Endothelial cell of umbilical vein (primary cell): ENCODE data around the gene KLF15. TPM values are rescaled to one million over a fixed set of nuclear protein-coding genes. Genes with fewer than 3 reads are reported as not detected.

ENCODE experiments used
- BruUV-seq: library from RNA; stranded (reverse); fragments of 400-500 nt; replicated peaks from 2 replicates; lab custom pipeline; 2021; lab: Mats Ljungman, UMichigan
- CTCF ChIA-PET: fragments of 300-600, 350-600 bp; sonication (Branson Sonifier 250); formaldehyde crosslinking; loops from one replicate; lab custom pipeline; 2021; ENCODE audit warnings: antibody characterized with exemption, inconsistent platforms; lab: Charles Lee
- POLR2A ChIA-PET: fragments of 300-600, 350-600 bp; sonication (Branson Sonifier 250); formaldehyde crosslinking; loops from one replicate; lab custom pipeline; 2021; ENCODE audit warnings: antibody characterized with exemption, inconsistent platforms; lab: Charles Lee
- DNase-seq: peaks from one replicate; pipeline ENCODE4 v3.0.0-alpha.2; 2011; ENCODE audit warnings: low read depth, low spot score
- FAIRE-seq: peaks from 2 replicates; lab custom pipeline; 2011; peaks lifted over from hg19 to GRCh38; lab: Jason Lieb, UNC
- H2AFZ ChIP-seq: 2 replicates; pipeline ENCODE4 v1.6.0; 2012; ENCODE audit warnings: low read depth, low read length, control low read depth, inconsistent platforms
- H3K27ac ChIP-seq: 2 replicates; pipeline ENCODE4 v1.5.1; 2011; ENCODE audit warnings: low read depth, mild to moderate bottlenecking, control low read depth, low read length, moderate library complexity; ENCODE audit not compliant: insufficient read depth
- H3K27me3 ChIP-seq, 2 experiments: 2 replicates each; pipeline versions ENCODE4 v1.6.0 to v1.6.1; 2011; ENCODE audit warnings: low read length in 2 of 2, mixed read lengths in 1 of 2; ENCODE audit not compliant: control insufficient read depth in 2 of 2, insufficient read depth in 2 of 2
- H3K36me3 ChIP-seq, 2 experiments: 2 replicates in 1 of 2; 3 replicates in 1 of 2; pipeline ENCODE4 v1.5.1; 2011; ENCODE audit warnings: low read length in 2 of 2, mild to moderate bottlenecking in 1 of 2, moderate library complexity in 1 of 2; ENCODE audit not compliant: control insufficient read depth in 2 of 2, insufficient read depth in 2 of 2; ENCODE audit errors: extremely low read depth in 1 of 2
- H3K4me1 ChIP-seq: 3 replicates; pipeline ENCODE4 v1.5.1; 2011; ENCODE audit warnings: mild to moderate bottlenecking, low read length; ENCODE audit not compliant: control insufficient read depth, insufficient read depth; ENCODE audit errors: extremely low read depth
- H3K4me2 ChIP-seq: 2 replicates; pipeline ENCODE4 v1.6.1; 2011; ENCODE audit warnings: low read length, control low read depth, mixed read lengths; ENCODE audit not compliant: insufficient read depth
- H3K4me3 ChIP-seq, 3 experiments: fragments of 200-600 bp in 1 of 3; sonication (generic), shearing (Covaris generic) in 1 of 3; replicated peaks in 1 of 3; 2 replicates each; pipeline ENCODE4 v1.5.1; 2011 to 2016; ENCODE audit warnings: control low read depth in 3 of 3, low read length in 3 of 3, mild to moderate bottlenecking in 2 of 3, inconsistent platforms in 1 of 3, low read depth in 1 of 3, moderate library complexity in 1 of 3; ENCODE audit not compliant: insufficient read depth in 1 of 3
- H3K79me2 ChIP-seq: 2 replicates; pipeline ENCODE4 v1.6.0; 2012; ENCODE audit warnings: low read length, inconsistent platforms; ENCODE audit not compliant: control insufficient read depth, insufficient read depth
- H3K9ac ChIP-seq: replicated peaks from 2 replicates; pipeline ENCODE3; 2011; ENCODE audit warnings: low read length, control low read depth; ENCODE audit not compliant: insufficient read depth; ENCODE audit errors: extremely low read depth
- H3K9me1 ChIP-seq: replicated peaks from 3 replicates; pipeline ENCODE4 v1.6.0; 2011; ENCODE audit warnings: mild to moderate bottlenecking, low read length; ENCODE audit not compliant: control insufficient read depth, insufficient read depth; ENCODE audit errors: extremely low read depth
- H3K9me3 ChIP-seq: replicated peaks from 2 replicates; pipeline ENCODE4 v1.5.1; 2012; ENCODE audit warnings: low read length, inconsistent platforms; ENCODE audit not compliant: control insufficient read depth, insufficient read depth
- H4K20me1 ChIP-seq: replicated peaks from 2 replicates; pipeline ENCODE3; 2011; ENCODE audit warnings: mild to moderate bottlenecking, low read length; ENCODE audit not compliant: control insufficient read depth, insufficient read depth; ENCODE audit errors: extremely low read depth
- EZH2 ChIP-seq: IDR thresholded peaks from 2 replicates; pipeline ENCODE4 v1.6.1; 2012; ENCODE audit warnings: borderline replicate concordance, low read depth, mild to moderate bottlenecking, moderate library complexity, low read length, inconsistent platforms; ENCODE audit not compliant: severe bottlenecking
- FOS ChIP-seq: IDR thresholded peaks from 2 replicates; pipeline ENCODE4 v1.6.1; 2011; ENCODE audit warnings: mild to moderate bottlenecking, low read length, moderate library complexity, borderline replicate concordance; ENCODE audit not compliant: insufficient read depth
- GATA2 ChIP-seq: IDR thresholded peaks from 2 replicates; pipeline ENCODE4 v1.7.0; 2011; ENCODE audit warnings: low read depth, mild to moderate bottlenecking, moderate library complexity, mixed read lengths, low read length; ENCODE audit not compliant: insufficient read length, insufficient read depth
- JUN ChIP-seq: IDR thresholded peaks from 2 replicates; pipeline ENCODE4 v1.6.1; 2011; ENCODE audit warnings: borderline replicate concordance, low read depth; ENCODE audit not compliant: insufficient read length, insufficient read depth
- MYC ChIP-seq: IDR thresholded peaks from one replicate; pipeline ENCODE4 v1.6.1; 2011; ENCODE audit warnings: mild to moderate bottlenecking, low read depth, low read length
- POLR2A ChIP-seq: IDR thresholded peaks from 2 replicates; pipeline ENCODE4 v1.6.1; 2012; ENCODE audit warnings: low read depth, mild to moderate bottlenecking, control low read depth, low read length
- POLR2AphosphoS5 ChIP-seq: IDR thresholded peaks from 2 replicates; pipeline ENCODE4 v1.6.1; 2012; ENCODE audit warnings: low read depth, mild to moderate bottlenecking, control low read depth, low read length, moderate library complexity; ENCODE audit not compliant: insufficient read depth
- dilution Hi-C: fragments of 300-500 bp; cut with MboI; formaldehyde crosslinking; loops from one replicate; pipeline ENCODE4 v1.15.0; 2019; ENCODE audit warnings: low sequenced_read_pairs; ENCODE audit not compliant: extremely low pct_ligation_motif_present
- intact Hi-C: fragments of 100-400 bp; cut with micrococcal nuclease; formaldehyde crosslinking; loops from one replicate; pipeline ENCODE4 v1.10.0; 2022
- polyA plus RNA-seq, 4 experiments: library from polyadenylated mRNA; depleted of rRNA in 3 of 4; stranded (reverse) in 3 of 4; unstranded in 1 of 4; fragments of >200 nt; gene quantifications; 2 replicates each; pipeline versions ENCODE4 v1.2.1 to v1.2.3, GENCODE V29; 2011 to 2012; ENCODE audit warnings: missing spikeins in 1 of 4
- total RNA-seq: library from RNA; stranded (reverse); gene quantifications from 2 replicates; pipeline ENCODE4 v1.2.3, GENCODE V29; 2021
- TF ChIP-seq, protein P1 (sequence below), 2 donors: IDR thresholded peaks; 1 replicate in 1 of 2; 2 replicates in 1 of 2; pipeline ENCODE4 v1.5.1; 2011; ENCODE audit warnings: low read length in 2 of 2, mild to moderate bottlenecking in 2 of 2, moderate library complexity in 2 of 2, control low read depth in 1 of 2, inconsistent platforms in 1 of 2, low read depth in 1 of 2; ENCODE audit not compliant: insufficient read depth in 1 of 2; ENCODE audit errors: extremely low read depth in 1 of 2
- TF ChIP-seq, protein P2 (sequence below): IDR thresholded peaks from 2 replicates; pipeline ENCODE4 v1.6.1; 2011; ENCODE audit not compliant: insufficient read depth, insufficient read length

The KLF15 gene
- total and polyA plus RNA-seq, 2 donors (not counting 3 experiments of a cell fraction or from before 2014, with no cell fraction given): 2.2 to 3.0 TPM

DNA sequence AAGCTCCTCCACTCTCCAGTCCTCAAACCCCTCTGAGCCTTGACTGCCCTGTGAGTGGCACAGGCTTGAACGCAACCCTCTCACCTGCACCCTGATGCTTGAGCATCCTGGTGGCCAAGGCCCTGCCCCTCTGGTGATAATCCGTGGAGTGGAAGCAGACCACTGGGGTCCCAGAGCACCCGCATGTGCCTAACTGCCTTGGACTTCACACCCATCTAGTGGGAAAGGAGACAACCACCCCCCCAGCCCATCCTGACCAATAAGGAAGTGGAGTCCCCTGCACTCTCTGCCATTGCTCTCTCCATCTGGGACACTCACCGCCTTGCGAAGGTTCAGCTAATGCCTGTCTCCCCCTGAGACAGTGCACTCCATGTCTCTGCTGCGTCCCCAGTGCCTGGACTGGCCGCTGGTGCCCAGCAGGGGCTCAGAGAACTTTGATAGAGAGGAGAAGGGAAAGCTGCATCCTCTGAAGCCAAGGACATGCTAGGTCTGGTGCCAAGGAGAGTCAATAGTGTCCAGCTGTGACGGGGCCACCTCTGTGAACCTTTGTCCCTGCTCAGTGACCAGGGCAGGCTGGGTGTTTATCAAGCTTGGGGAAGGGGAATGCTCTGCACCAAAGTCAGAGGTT is 3.4 kb downstream of the KLF15 start:
- H3K4me3 ChIP-seq: no peak overlapping the region
- dilution Hi-C loops: no loop called here
- no peak overlapping the region for H3K27ac ChIP-seq
- DNase-seq (no peak), FAIRE-seq (no peak)
- H3K4me2 ChIP-seq: no peak overlapping the region
- no peak overlapping the region for H2AFZ ChIP-seq
- ChIA-PET CTCF (no interaction called here), POLR2A (no interaction called here)
- peaks cover 0 to 4% of the 10 kb centered on the region in 2 experiments for H3K36me3 ChIP-seq
- intact Hi-C loops: no loop called here
- no peaks in the 10 kb centered on the region for H3K79me2 ChIP-seq
- peaks cover 8 to 9% of the 10 kb centered on the region in 2 experiments for H3K27me3 ChIP-seq
- no peaks in the 10 kb centered on the region for H3K9me3 ChIP-seq
- H3K9ac ChIP-seq: no peak overlapping the region
- H3K4me1 ChIP-seq: peaks cover 12% of the 10 kb centered on the region
- no TSS peak for BruUV-seq
- TF ChIP-seq, protein P1, sequence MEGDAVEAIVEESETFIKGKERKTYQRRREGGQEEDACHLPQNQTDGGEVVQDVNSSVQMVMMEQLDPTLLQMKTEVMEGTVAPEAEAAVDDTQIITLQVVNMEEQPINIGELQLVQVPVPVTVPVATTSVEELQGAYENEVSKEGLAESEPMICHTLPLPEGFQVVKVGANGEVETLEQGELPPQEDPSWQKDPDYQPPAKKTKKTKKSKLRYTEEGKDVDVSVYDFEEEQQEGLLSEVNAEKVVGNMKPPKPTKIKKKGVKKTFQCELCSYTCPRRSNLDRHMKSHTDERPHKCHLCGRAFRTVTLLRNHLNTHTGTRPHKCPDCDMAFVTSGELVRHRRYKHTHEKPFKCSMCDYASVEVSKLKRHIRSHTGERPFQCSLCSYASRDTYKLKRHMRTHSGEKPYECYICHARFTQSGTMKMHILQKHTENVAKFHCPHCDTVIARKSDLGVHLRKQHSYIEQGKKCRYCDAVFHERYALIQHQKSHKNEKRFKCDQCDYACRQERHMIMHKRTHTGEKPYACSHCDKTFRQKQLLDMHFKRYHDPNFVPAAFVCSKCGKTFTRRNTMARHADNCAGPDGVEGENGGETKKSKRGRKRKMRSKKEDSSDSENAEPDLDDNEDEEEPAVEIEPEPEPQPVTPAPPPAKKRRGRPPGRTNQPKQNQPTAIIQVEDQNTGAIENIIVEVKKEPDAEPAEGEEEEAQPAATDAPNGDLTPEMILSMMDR (IDR thresholded peaks at IDR 0.05; ENCODE audit: extremely low read depth in 1 of 2, insufficient read depth in 1 of 2, low read depth in 1 of 2, low read length in 2 of 2): no peak
- TF ChIP-seq EZH2 (no peak), GATA2 (no peak), POLR2A (no peak), JUN (no peak), FOS (no peak), MYC (no peak), POLR2AphosphoS5 (no peak)
- TF ChIP-seq, protein P2, sequence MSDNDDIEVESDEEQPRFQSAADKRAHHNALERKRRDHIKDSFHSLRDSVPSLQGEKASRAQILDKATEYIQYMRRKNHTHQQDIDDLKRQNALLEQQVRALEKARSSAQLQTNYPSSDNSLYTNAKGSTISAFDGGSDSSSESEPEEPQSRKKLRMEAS: no peak
- H4K20me1 ChIP-seq: no peaks in the 10 kb centered on the region
- no peaks in the 10 kb centered on the region for H3K9me1 ChIP-seq
